T47D (cell line): ENCODE measurements around the gene OVCA2.

ENCODE experiments used
- DNase-seq, 2 experiments: peaks; one replicate each; pipeline versions ENCODE4 v3.0.0 to v3.0.0-alpha.2; 2011 to 2012; ENCODE audit warnings: low read depth in 1 of 2, low spot score in 1 of 2
- JUND ChIP-seq: IDR thresholded peaks from 2 replicates; pipeline ENCODE4 v1.6.1; 2012; ENCODE audit warnings: low read depth
- in situ Hi-C: cut with HindIII; loops from 2 replicates; pipeline ENCODE4 v1.10.0; 2016; ENCODE audit warnings: low sequenced_read_pairs, low pct_unique_long_range_greater_than_20kb

The OVCA2 gene

DNA sequence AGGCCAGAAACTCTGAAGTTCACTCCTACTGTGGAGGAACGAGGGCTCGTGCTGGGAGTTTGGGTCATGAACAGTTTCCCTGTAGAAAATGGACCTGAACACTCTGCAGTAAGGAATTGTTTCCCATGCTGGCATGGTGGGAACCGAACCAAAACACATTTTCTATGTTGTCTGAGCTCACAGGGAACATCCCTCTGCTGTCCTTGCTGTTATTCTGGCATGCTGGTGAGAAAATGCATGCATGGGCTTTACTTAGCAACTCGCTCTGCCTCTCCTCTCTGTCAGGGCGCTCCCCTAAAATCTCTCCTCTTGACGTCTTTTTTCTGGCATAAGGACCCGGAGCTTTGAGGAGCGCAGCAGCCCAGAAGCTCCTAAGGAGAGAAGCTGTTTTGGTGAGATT lies 22.1 kb upstream of the OVCA2 start:
- no peak for DNase-seq
- TF ChIP-seq JUND, result no peak
- in situ Hi-C loops, result no loop called here

DNA sequence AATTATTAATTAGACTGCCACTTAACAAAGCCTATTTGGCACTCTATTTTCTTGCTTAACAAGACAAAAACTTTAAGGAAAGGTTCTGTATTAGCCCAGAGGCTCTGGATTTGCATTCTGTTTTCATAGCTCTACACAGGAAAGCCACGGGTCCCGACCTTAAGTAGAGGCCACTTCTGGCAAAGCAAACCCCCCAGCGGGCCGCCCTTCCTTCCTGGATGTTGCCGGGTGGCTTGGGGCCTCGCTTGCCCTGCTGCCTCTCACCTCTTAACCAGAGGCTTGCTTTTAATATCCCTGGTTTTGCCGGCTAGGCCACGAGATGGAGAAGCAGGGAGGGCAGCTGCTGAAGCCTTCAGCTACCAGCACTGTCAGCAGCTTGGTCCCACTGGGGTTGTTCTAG lies 21.1 kb upstream of the OVCA2 start:
- no peak for DNase-seq
- in situ Hi-C loops, result no loop called here
- no peak for TF ChIP-seq JUND

DNA sequence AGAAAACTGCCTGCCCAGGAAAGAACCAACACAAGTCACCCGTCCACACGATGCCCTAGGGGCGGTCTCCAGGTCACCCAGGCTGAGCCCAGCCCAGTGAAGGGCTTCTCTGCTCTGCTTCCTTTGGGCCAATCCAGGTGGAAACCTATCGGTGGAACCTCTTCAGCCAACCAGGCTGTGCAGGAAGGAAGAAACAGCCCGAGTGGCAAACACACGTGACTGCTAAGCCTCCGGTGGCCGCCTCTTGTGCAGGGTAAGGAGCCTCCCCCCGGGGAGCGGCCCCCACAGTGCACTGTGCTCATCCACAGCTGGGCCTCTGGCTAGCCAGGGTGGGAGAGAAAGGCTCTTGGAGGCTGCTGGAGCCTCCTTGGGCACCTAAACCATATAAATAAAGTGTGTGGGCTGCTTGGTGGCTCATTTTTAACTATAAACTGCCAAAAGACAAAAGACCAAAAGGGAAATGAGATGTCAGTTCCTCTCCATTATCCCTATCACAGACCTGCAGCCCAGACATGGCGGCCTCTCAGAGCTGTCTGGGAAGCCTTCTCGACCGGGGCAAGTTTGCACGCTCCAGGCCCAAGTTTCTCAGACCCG lies 19.1 kb upstream of the OVCA2 start:
- DNase-seq, result peak; percentile 60 to 72
- in situ Hi-C loops, result no loop called here
- no peak for TF ChIP-seq JUND

- no peak for DNase-seq
- in situ Hi-C loops, result no loop called here
- no peak for TF ChIP-seq JUND
Measured at GRCh38 chr17:2023256-2023655, 18.6 kb upstream of the OVCA2 start.

DNA sequence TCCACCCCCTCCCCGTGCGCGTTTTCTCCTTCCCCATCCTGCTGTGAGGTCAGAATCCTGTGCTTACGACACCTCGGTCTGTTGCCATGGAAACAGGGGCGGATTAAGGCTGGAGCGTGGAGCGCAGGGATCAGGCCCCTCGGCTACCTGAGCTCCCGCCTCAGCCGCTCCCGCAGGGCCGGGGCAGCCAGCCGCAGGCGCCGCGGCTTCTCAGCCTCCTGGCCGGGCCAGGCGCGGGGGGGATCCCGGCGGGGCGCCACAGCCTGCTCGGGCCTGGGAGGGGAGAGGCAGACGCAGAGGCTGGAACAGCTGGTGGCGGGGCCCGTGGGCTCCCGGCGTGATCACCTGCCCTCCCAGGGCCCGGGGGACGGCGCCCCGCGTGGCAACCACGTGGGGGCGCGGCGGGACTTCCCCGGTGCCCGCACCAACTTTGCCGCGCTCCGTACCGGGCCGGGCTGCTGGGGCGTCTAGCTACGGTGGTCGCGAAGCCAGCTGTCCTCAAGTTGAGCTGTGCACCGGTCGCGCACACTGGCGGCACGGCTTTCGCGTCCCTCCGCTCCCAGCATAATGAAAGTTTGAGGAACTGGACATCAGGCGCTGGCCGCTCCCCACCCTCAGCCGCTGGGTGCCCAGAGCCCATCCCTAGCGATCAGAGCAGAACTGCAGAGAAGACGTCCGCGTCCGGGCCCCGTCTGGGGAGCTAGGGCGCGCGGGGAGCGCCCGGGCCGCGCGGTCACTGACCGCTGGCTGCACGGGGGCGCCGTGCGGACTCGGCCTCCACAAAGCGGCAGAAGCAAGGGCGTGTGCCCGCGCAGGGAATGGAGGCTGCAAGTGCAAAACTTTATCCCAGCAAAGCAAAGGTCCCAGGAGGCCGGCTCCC lies 17.9 kb upstream of the OVCA2 start:
- DNase-seq, result peak; percentile 54 to 91
- TF ChIP-seq JUND, result no peak
- in situ Hi-C loops, result no loop called here

GRCh38 chr17:2024572-2025219 lies 17.1 kb upstream of the OVCA2 start:
- no peak for TF ChIP-seq JUND
- in situ Hi-C loops, result no loop called here
- no peak for DNase-seq

- no peak for TF ChIP-seq JUND
- in situ Hi-C loops, result no loop called here
- peak; percentile 80 to 96 for DNase-seq
Measured at GRCh38 chr17:2025220-2025621, 16.6 kb upstream of the OVCA2 start, which contains the start of gene RTN4RL1. RTN4RL1 (minus strand) TSS chr17:2025334; CDS start chr17:2024865, 469 bp downstream.

- TF ChIP-seq JUND, result no peak
- in situ Hi-C loops, result no loop called here
- DNase-seq, result peak; percentile 60 to 83
Measured at GRCh38 chr17:2025622-2026309, 16.1 kb upstream of the OVCA2 start.

- DNase-seq, result no peak
- in situ Hi-C loops, result no loop called here
- TF ChIP-seq JUND, result no peak
Measured at GRCh38 chr17:2027528-2028233, 14.1 kb upstream of the OVCA2 start.

DNA sequence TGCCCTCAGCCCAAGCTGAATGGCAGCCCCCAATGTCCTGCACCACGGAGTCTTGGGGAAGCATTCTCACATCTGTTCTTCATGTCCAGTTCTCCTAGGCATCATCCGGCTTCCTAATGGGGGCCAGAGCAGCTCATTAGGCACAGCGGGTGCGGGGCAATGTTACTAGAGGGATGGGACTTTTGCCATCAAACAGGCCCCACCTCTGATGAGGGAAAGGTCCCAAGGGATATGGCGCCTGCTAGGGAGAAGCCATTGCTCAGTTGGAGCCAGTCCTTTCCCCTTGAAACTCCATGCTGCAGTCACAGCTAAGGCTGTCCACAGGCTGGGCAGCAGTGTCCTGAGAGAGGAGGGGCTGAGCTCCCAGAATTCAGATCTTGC lies 13.6 kb upstream of the OVCA2 start:
- TF ChIP-seq JUND, result no peak
- in situ Hi-C loops, result no loop called here
- DNase-seq, result no peak

DNA sequence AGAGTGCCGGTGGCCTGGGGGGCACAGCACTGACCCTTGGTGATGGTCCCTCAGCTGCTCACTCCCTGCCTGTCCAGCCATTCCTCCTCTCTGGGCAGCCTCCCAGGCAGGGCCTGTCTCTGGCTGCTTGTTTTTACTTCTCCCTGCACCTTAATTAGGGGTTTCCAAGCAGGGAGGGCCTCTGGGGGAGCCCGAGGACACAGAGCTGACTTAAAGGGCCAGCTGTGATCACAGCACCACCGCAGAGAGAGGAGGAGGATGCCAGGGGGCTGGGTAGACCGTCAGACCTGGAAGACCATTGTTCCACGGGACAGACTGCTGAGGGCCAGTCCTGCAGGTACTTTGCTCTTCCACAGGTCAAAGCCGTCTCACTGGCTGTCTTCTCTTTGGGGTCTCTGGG lies 13.1 kb upstream of the OVCA2 start:
- in situ Hi-C loops, result no loop called here
- DNase-seq, result no peak

More for the DNA sequence above, 13.1 kb upstream of the OVCA2 start:
- TF ChIP-seq JUND, result no peak
